H9 (cell line): ENCODE results near the gene OMP. TPM values are rescaled to one million over a fixed set of nuclear protein-coding genes. Genes with fewer than 3 reads are reported as not detected.

Source experiments
- DNase-seq: peaks from one replicate; pipeline ENCODE4 v3.0.0-alpha.2; 2017
- H2AFZ ChIP-seq: one replicate; pipeline ENCODE4 v1.6.1; 2013; ENCODE audit warnings: mild to moderate bottlenecking, low read length, control low read depth, moderate library complexity
- H2AK5ac ChIP-seq: 2 replicates; pipeline ENCODE4 v1.6.1; 2013; ENCODE audit warnings: low read length, control low read depth, mixed read lengths; ENCODE audit not compliant: insufficient read length
- H2BK120ac ChIP-seq: one replicate; pipeline ENCODE4 v1.6.1; 2013; ENCODE audit warnings: low read depth, mild to moderate bottlenecking, low read length, control low read depth, inconsistent platforms; ENCODE audit not compliant: poor library complexity, severe bottlenecking
- H2BK12ac ChIP-seq: 2 replicates; pipeline ENCODE4 v1.6.1; 2013; ENCODE audit warnings: low read length, control low read depth, mixed read lengths, low read depth; ENCODE audit not compliant: insufficient read length
- H2BK15ac ChIP-seq: 2 replicates; pipeline ENCODE4 v1.6.1; 2013; ENCODE audit warnings: low read depth, low read length, control low read depth
- H2BK20ac ChIP-seq: one replicate; pipeline ENCODE4 v1.6.1; 2013; ENCODE audit warnings: low read depth, mild to moderate bottlenecking, low read length, control low read depth, inconsistent platforms; ENCODE audit not compliant: poor library complexity, severe bottlenecking
- H2BK5ac ChIP-seq: 2 replicates; pipeline ENCODE4 v1.6.1; 2013; ENCODE audit warnings: low read length, control low read depth, mixed read lengths; ENCODE audit not compliant: insufficient read length
- H3K14ac ChIP-seq: 2 replicates; pipeline ENCODE4 v1.6.1; 2013; ENCODE audit warnings: low read length, control low read depth; ENCODE audit not compliant: insufficient read depth
- H3K18ac ChIP-seq: 2 replicates; pipeline ENCODE4 v1.6.1; 2013; ENCODE audit warnings: low read depth, mild to moderate bottlenecking, mixed read lengths, low read length, control low read depth; ENCODE audit not compliant: insufficient read length
- H3K23ac ChIP-seq: 2 replicates; pipeline ENCODE4 v1.6.1; 2013; ENCODE audit warnings: low read length, control low read depth, mixed read lengths, low read depth; ENCODE audit not compliant: insufficient read length
- H3K23me2 ChIP-seq: 2 replicates; pipeline ENCODE4 v1.6.1; 2013; ENCODE audit warnings: low read depth, mild to moderate bottlenecking, mixed read lengths, low read length, control low read depth; ENCODE audit not compliant: insufficient read length, poor library complexity, severe bottlenecking
- H3K27ac ChIP-seq: 2 replicates; pipeline ENCODE4 v1.5.1; 2013; ENCODE audit warnings: low read length, control low read depth, mixed read lengths, low read depth; ENCODE audit not compliant: insufficient read length
- H3K27me3 ChIP-seq: 2 replicates; pipeline ENCODE4 v1.6.1; 2013; ENCODE audit warnings: low read length, control low read depth, inconsistent platforms; ENCODE audit not compliant: insufficient read depth
- H3K4ac ChIP-seq: 2 replicates; pipeline ENCODE4 v1.6.1; 2013; ENCODE audit warnings: low read depth, mild to moderate bottlenecking, control low read depth, inconsistent platforms, low read length, moderate library complexity
- H3K4me1 ChIP-seq: 2 replicates; pipeline ENCODE4 v1.6.1; 2013; ENCODE audit warnings: low read length, control low read depth, inconsistent platforms; ENCODE audit not compliant: insufficient read depth
- H3K4me2 ChIP-seq: 2 replicates; pipeline ENCODE4 v1.6.1; 2013; ENCODE audit warnings: low read length, control low read depth, mixed read lengths; ENCODE audit not compliant: insufficient read length, insufficient read depth
- H3K56ac ChIP-seq: 2 replicates; pipeline ENCODE4 v1.6.1; 2013; ENCODE audit warnings: low read depth, mild to moderate bottlenecking, mixed read lengths, low read length, control low read depth; ENCODE audit not compliant: insufficient read length
- H3K79me1 ChIP-seq: 2 replicates; pipeline ENCODE4 v1.6.1; 2013; ENCODE audit warnings: low read depth, mild to moderate bottlenecking, moderate library complexity, low read length, control low read depth, inconsistent platforms; ENCODE audit not compliant: insufficient read depth, poor library complexity, severe bottlenecking
- H3K79me2 ChIP-seq: 2 replicates; pipeline ENCODE4 v1.6.1; 2013; ENCODE audit warnings: low read length, control low read depth, inconsistent platforms; ENCODE audit not compliant: insufficient read depth
- H3K9ac ChIP-seq: 2 replicates; pipeline ENCODE4 v1.6.1; 2013; ENCODE audit warnings: low read length, control low read depth, mixed read lengths; ENCODE audit not compliant: insufficient read length; ENCODE audit errors: extremely low read depth
- H3K9me3 ChIP-seq: one replicate; pipeline ENCODE4 v1.6.1; 2013; ENCODE audit warnings: low read depth, low read length, inconsistent platforms; ENCODE audit not compliant: control insufficient read depth
- H3T11ph ChIP-seq: one replicate; pipeline ENCODE4 v1.6.1; 2013; ENCODE audit warnings: mild to moderate bottlenecking, low read length, control low read depth, inconsistent platforms
- H4K20me1 ChIP-seq: one replicate; pipeline ENCODE4 v1.6.1; 2013; ENCODE audit not compliant: control insufficient read depth, insufficient read length, insufficient read depth
- H4K5ac ChIP-seq: 2 replicates; pipeline ENCODE4 v1.6.1; 2013; ENCODE audit warnings: low read depth, mild to moderate bottlenecking, mixed read lengths, low read length, control low read depth; ENCODE audit not compliant: insufficient read length
- H4K8ac ChIP-seq: replicated peaks from 2 replicates; pipeline ENCODE4 v1.6.1; 2013; ENCODE audit warnings: low read length, control low read depth, mixed read lengths, low read depth; ENCODE audit not compliant: insufficient read length
- H4K91ac ChIP-seq: 2 replicates; pipeline ENCODE4 v1.6.1; 2013; ENCODE audit warnings: low read depth, mild to moderate bottlenecking, moderate library complexity, mixed read lengths, low read length, control low read depth; ENCODE audit not compliant: insufficient read length
- H3K27ac Mint-ChIP-seq, 3 experiments: 2 replicates in 2 of 3; 3 replicates in 1 of 3; pipeline ENCODE4 v1.8.0; 2020 to 2021; ENCODE audit warnings: mixed read lengths in 3 of 3, mild to moderate bottlenecking in 1 of 3, moderate library complexity in 1 of 3
- H3K27me3 Mint-ChIP-seq: 2 replicates; pipeline ENCODE4 v1.8.0; 2021; ENCODE audit warnings: low read depth, mild to moderate bottlenecking, moderate library complexity, mixed read lengths
- H3K36me3 Mint-ChIP-seq, 3 experiments: 2 replicates in 2 of 3; 3 replicates in 1 of 3; pipeline ENCODE4 v1.8.0; 2020 to 2021; ENCODE audit warnings: low read depth in 3 of 3, mixed read lengths in 3 of 3; ENCODE audit not compliant: insufficient read depth in 1 of 3
- H3K4me1 Mint-ChIP-seq, 2 experiments: 2 replicates each; pipeline ENCODE4 v1.8.0; 2020; ENCODE audit warnings: mixed read lengths in 2 of 2
- H3K4me3 Mint-ChIP-seq, 2 experiments: 2 replicates in 1 of 2; 3 replicates in 1 of 2; pipeline ENCODE4 v1.8.0; 2020 to 2021; ENCODE audit warnings: mild to moderate bottlenecking in 2 of 2, mixed read lengths in 2 of 2, moderate library complexity in 1 of 2
- H3K9me3 Mint-ChIP-seq, 2 experiments: 2 replicates in 1 of 2; 3 replicates in 1 of 2; pipeline ENCODE4 v1.8.0; 2020; ENCODE audit warnings: mild to moderate bottlenecking in 2 of 2, mixed read lengths in 2 of 2, moderate library complexity in 1 of 2
- WGBS: extraction: QIAGEN DNeasy Blood & Tissue Kit; methylation state at CpG from one replicate; pipeline ENCODE4 v1.1.7; 2013; ENCODE audit warnings: missing lambda C conversion rate, low lambda C conversion rate, mixed read lengths; ENCODE audit not compliant: insufficient read length; ENCODE audit errors: extremely low coverage; 5-methylcytosine and 5-hydroxymethylcytosine counted together
- total RNA-seq: library from RNA; stranded (reverse); gene quantifications from 2 replicates; pipeline ENCODE4 v1.2.1, GENCODE V29; 2021
- TF ChIP-seq, protein P1 (sequence below): fragments of 200-600 bp; sonication (generic); conservative IDR thresholded peaks from 3 replicates; pipeline ENCODE4 v1.8.0; 2021; ENCODE audit warnings: antibody characterized with exemption, mild to moderate bottlenecking

Gene OMP
- total RNA-seq, 1 experiment from 2014 or later, result not detected

DNA sequence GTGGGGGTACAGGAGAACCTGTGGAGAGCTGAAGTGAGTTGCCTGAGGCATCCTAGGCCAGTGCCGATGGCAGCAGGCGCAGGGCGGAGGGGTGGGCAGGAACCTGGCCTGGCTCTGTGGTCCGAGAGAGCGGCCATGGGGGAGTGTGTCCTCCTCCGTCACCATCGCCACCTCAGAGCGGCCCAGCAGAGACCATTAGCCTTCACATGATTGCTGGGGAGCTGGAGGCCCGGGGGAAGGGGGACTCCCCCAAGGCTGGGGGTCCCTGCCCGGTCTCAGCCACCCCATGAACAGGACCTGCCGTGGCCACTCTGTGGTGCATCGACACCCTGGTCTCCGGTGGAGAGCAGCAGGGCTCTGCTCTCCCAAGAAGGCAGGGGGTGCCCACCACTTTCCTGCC lies 4.1 kb downstream of the OMP start:
- TF ChIP-seq, protein P1, sequence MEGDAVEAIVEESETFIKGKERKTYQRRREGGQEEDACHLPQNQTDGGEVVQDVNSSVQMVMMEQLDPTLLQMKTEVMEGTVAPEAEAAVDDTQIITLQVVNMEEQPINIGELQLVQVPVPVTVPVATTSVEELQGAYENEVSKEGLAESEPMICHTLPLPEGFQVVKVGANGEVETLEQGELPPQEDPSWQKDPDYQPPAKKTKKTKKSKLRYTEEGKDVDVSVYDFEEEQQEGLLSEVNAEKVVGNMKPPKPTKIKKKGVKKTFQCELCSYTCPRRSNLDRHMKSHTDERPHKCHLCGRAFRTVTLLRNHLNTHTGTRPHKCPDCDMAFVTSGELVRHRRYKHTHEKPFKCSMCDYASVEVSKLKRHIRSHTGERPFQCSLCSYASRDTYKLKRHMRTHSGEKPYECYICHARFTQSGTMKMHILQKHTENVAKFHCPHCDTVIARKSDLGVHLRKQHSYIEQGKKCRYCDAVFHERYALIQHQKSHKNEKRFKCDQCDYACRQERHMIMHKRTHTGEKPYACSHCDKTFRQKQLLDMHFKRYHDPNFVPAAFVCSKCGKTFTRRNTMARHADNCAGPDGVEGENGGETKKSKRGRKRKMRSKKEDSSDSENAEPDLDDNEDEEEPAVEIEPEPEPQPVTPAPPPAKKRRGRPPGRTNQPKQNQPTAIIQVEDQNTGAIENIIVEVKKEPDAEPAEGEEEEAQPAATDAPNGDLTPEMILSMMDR, result no peak
- H3K4ac ChIP-seq, result no peak overlapping the region
- no peaks in the 10 kb centered on the region for H3K9me3 ChIP-seq
- H3K23ac ChIP-seq, result no peak overlapping the region
- no peak overlapping the region for H4K91ac ChIP-seq
- no peaks in the 10 kb centered on the region for H3K79me2 ChIP-seq
- H3K9ac ChIP-seq, result no peak overlapping the region
- no peak overlapping the region for H2BK12ac ChIP-seq
- no peaks in the 10 kb centered on the region for H3K79me1 ChIP-seq
- no peak overlapping the region for H2AFZ ChIP-seq
- H3K36me3 Mint-ChIP-seq, result peaks cover 0 to 4% (median 0%) of the 10 kb centered on the region in 3 experiments; a peak in 1 of 7 replicates
- no peak overlapping the region for H3K27ac Mint-ChIP-seq
- no peak overlapping the region for H2BK15ac ChIP-seq
- no peaks in the 10 kb centered on the region for H3K23me2 ChIP-seq
- H3K4me1 ChIP-seq, result no peaks in the 10 kb centered on the region
- no peak overlapping the region for H4K5ac ChIP-seq
- H4K8ac ChIP-seq, result no peak overlapping the region
- H2BK20ac ChIP-seq, result no peak overlapping the region
- no peaks in the 10 kb centered on the region for H3K27me3 ChIP-seq
- no peaks in the 10 kb centered on the region for H4K20me1 ChIP-seq
- WGBS, result no CpG with 5 or more reads among the region's 13 CpGs
- H3K14ac ChIP-seq, result no peak overlapping the region
- no peak overlapping the region for H3K4me2 ChIP-seq
- H3K56ac ChIP-seq, result no peak overlapping the region
- no peak for DNase-seq
- peaks cover 2% of the 10 kb centered on the region; the same call in 1 of the 2 replicates for H3K27me3 Mint-ChIP-seq
- no peak overlapping the region for H3K27ac ChIP-seq
- H2AK5ac ChIP-seq, result no peak overlapping the region
- H3K4me3 Mint-ChIP-seq, result no peak overlapping the region
- H3T11ph ChIP-seq, result no peak overlapping the region
- H2BK120ac ChIP-seq, result no peak overlapping the region
- H2BK5ac ChIP-seq, result no peak overlapping the region
- no peaks in the 10 kb centered on the region for H3K9me3 Mint-ChIP-seq
- H3K4me1 Mint-ChIP-seq, result no peaks in the 10 kb centered on the region
- H3K18ac ChIP-seq, result no peak overlapping the region
